Prostate gland (tissue), 2 donors: Measurements from ENCODE around the gene GAB3.

ENCODE experiments used
- CTCF ChIP-seq, 4 experiments: fragments of 200-600 bp in 2 of 4; fragments of 450-650 bp in 2 of 4; sonication (generic) in 2 of 4; IDR thresholded peaks; 1 replicate in 3 of 4; 2 replicates in 1 of 4; pipeline ENCODE4 v1.5.1; 2016 to 2019; ENCODE audit warnings: antibody characterized with exemption in 4 of 4, mild to moderate bottlenecking in 2 of 4, moderate library complexity in 2 of 4
- POLR2A ChIP-seq: fragments of 450-650 bp; IDR thresholded peaks from one replicate; pipeline ENCODE4 v1.6.1; 2016; ENCODE audit warnings: antibody characterized with exemption, mild to moderate bottlenecking

- no peak for TF ChIP-seq CTCF (IDR thresholded peaks at IDR 0.05)
- TF ChIP-seq POLR2A = no peak
Measured at GRCh38 chrX:154654925-154655324, 96.0 kb downstream of the GAB3 start.
